HL-60/S4 (cell line): ENCODE results near the gene CDK1.
"Not testable (repeated sequence)": the region's sequence is repeated elsewhere in the genome, so short reads cannot be mapped to it uniquely, and the experiment has no call there.

ENCODE experiments used
- in situ Hi-C: fragments of 300-500 bp; cut with MboI; formaldehyde crosslinking; loops from 2 replicates; pipeline ENCODE4 v1.14.3; 2022; ENCODE audit warnings: low sequenced_read_pairs

CDK1 gene

GRCh38 chr10:60810437-60811182 lies 32.3 kb downstream of the CDK1 start:
- in situ Hi-C loops: loop anchor here (25.0 kb wide), 1 partner anchor 477 kb away; no protein-coding TSS in a partner anchor

DNA sequence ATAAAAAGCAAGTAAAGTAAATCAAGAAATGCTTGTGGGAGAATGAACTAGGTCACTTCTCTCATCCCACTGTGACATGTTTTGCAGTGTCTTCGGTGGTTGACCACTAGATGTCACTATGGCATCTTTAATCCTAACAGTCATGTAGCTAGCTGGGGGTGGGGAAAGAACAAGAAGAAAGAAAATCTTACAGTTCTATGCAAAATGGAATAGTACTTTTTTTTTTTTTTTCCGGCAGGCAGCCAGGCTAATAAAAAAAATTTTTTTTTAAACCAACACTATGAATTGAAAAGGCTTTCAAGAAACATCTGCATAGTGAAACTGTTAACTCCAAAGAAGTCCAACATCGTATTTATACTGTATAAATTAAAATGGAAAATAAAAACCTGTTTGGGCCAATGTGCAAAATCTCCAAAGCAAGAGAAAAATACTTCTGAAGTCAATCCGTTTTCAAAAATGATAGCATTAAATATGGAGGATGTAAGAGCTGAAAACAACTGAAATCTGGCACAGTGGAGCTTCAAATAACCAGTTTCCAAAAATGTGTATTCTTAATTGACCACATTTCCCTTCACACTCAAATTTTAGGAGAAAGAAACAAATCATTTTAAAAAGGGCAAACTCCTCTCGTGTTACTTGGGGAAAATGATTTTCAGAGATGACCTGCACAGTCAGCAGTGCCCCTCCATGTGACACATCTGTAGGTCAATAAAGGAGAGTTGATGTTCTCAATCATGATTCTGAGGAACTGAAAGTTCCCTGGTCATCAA lies 38.5 kb downstream of the CDK1 start:
- in situ Hi-C loops: loop anchor here (25.0 kb wide), 1 partner anchor 470 kb away; no protein-coding TSS in a partner anchor

GRCh38 chr10:60817398-60817805 lies 39.1 kb downstream of the CDK1 start:
- in situ Hi-C loops: loop anchor here (25.0 kb wide), 1 partner anchor 470 kb away; no protein-coding TSS in a partner anchor

DNA sequence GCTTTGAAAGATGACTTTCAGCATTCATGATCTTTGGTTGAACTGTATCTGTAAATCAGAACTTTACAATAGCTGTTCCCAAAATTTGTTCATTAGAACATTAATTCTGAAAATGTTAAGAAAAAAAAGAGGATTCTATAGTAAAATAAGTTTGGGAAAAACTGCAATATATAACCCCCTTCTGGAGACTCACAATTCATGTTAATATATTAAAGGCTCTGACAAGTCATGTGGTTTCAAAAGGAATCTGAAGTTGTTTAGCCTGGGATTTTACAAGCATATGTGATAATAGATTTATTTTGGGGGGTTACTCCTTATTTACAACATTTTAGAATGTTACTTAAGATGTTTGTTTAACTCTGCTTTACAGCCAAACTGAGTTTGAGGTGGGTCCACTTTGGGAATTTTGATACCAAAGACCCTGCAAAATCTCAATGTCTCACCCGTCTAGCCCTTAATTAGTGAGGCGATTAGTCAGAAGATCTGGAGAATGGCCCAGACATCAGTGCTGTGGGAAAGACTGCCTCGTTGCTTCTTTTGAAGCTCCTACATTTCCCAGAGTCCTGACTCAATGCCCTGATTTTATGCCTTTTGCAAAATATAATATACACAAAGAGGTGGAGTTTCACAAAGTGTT lies 40.0 kb downstream of the CDK1 start:
- in situ Hi-C loops: loop anchor here (25.0 kb wide), 1 partner anchor 469 kb away; no protein-coding TSS in a partner anchor

- in situ Hi-C loops: loop anchor here (25.0 kb wide), 1 partner anchor 468 kb away; no protein-coding TSS in a partner anchor
Observed at GRCh38 chr10:60819271-60819670, 41.0 kb downstream of the CDK1 start.

- in situ Hi-C loops: loop anchor here (25.0 kb wide), 1 partner anchor 467 kb away; no protein-coding TSS in a partner anchor
Observed at GRCh38 chr10:60820093-60820754, 41.9 kb downstream of the CDK1 start.

- in situ Hi-C loops: loop anchor here (25.0 kb wide), 1 partner anchor 466 kb away; no protein-coding TSS in a partner anchor
Observed at GRCh38 chr10:60821656-60822055, 43.4 kb downstream of the CDK1 start.

- in situ Hi-C loops: loop anchor here (25.0 kb wide), 1 partner anchor 464 kb away; no protein-coding TSS in a partner anchor
Observed at GRCh38 chr10:60822809-60823208, 44.5 kb downstream of the CDK1 start.

DNA sequence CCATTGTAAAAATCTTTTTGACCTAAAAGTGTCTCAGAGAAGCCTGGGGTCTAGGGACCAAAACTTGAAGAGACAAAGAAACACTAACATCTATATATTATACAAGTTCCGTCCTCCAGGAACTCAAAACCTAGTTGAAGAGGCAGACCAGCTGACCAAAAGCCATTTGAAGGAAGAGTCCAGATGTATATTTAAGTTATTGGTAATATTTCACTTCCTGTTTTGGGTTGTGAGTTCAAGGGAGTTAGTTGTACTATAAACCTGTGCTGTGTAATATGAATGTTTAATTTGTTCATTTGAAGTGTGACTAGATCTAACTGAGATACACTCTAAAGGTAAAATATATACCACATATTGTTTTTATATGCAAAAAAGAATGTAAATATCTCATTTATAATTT lies 45.0 kb downstream of the CDK1 start:
- in situ Hi-C loops: loop anchor here (25.0 kb wide), 1 partner anchor 464 kb away; no protein-coding TSS in a partner anchor

GRCh38 chr10:60825520-60825919 lies 47.2 kb downstream of the CDK1 start:
- in situ Hi-C loops: no loop called here

DNA sequence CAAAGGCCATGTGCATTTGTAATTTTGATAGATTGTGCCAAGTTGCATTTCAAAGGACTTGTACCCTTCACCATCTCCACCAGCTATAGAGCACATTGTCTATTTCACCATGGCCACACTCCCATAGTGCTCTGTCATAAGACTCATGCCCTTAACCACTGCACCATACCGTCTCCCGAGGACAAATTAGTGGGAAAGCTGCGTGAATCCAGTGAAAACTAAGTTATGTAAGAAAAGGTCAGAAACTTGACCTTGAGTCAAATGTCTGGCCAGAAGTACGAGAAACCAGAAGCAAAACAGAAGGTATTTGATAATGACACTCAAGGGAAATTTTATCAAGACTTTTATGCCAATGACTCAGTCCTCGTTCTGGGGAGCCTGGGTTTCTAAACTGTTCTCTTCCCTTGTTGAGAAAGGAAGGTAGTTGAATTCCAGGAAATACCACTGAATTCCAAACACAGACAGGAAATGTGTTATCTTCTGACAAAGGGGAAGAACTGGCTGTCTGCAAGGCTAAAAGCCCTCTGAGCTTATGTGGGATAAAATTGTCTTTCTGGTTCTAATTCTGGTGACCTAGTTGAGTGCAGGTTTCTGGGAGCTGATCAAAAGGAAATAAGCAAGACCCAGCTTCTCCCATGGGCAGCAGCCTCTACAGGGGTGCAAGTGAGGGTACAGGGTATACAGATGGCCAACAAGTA lies 49.7 kb downstream of the CDK1 start:
- in situ Hi-C loops: no loop called here

DNA sequence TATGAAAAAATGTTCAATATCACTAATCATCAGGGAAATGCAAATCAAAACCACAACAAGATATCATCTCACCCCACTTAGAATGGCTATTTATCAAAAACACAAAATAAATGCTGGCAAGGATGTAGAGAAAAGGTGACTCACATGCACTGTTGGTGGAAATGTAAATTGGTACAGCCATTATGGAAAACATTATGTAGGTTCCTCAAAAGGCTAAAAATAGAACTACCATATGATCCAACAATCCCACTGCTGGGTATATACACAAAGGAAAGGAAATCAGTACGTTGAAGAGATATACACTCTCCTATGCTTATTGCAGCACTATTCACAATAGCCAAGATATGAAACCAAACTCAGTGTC lies 50.2 kb downstream of the CDK1 start:
- in situ Hi-C loops: no loop called here

DNA sequence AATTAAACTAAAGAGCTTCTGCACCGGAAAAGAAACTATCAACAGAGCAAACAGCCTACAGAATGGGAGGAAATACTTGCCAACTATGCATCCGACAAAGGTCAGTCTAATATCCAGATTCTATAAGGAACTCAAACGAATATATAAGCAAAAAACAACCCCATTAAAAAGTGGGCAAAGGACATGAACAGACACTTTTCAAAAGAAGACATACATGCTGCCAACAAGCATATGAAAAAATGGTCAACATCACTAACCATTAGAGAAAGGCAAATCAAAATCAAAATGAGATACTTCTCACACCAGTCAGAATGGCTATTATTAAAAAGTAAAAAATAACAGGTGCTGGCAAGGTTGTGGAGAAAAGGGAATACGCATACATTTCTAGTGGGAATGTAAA lies 53.9 kb downstream of the CDK1 start:
- in situ Hi-C loops: not testable (repeated sequence)

GRCh38 chr10:60834401-60834800 lies 56.1 kb downstream of the CDK1 start:
- in situ Hi-C loops: no loop called here

DNA sequence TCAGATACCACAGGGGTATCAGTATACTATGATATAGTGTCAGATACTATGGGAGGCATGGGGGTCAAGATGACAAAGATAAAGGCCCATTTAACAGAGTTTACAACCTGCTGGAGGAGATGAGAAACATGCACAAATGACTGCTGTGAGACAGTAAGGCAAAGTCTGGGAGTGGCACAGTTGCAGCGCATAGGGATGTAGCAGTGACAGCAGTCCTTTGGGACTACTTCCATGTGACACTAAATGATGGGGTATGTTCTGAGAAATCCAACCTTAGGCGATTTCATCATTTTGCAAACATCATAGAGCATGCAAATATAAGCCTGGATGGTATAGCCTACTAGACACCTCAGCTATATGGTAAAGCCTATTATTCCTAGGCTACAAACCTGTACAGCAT lies 56.8 kb downstream of the CDK1 start:
- in situ Hi-C loops: no loop called here

- in situ Hi-C loops: not testable (repeated sequence)
Observed at GRCh38 chr10:60841227-60841626, 62.9 kb downstream of the CDK1 start.

DNA sequence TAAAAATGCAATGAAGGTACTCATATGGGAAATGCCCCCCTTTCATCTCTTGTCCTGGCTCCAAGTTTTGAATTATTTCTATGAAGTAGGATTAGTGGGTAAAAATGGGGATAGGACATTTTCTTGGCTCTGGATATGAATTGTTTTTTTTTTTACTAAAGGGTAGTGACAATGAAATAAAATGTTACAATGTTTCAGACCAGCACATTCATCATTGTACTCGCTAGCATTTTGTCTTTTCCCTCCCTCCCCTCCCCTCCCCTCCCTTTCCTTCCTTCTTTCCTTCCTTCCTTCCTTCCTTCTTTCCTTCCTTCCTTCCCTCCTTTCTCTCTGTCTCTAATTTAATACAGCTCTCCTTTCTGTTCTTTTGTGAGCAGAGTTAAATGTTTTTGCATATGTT lies 64.4 kb downstream of the CDK1 start:
- in situ Hi-C loops: no loop called here
